ENCODE measurements around the gene SLC43A1.
A peak's percentile ranks its signal among the peaks of the same experiment; 100 is the strongest.
"Not testable (repeated sequence)": the region's sequence is repeated elsewhere in the genome, so short reads cannot be mapped to it uniquely, and the experiment has no call there.

SLC43A1 gene

DNA sequence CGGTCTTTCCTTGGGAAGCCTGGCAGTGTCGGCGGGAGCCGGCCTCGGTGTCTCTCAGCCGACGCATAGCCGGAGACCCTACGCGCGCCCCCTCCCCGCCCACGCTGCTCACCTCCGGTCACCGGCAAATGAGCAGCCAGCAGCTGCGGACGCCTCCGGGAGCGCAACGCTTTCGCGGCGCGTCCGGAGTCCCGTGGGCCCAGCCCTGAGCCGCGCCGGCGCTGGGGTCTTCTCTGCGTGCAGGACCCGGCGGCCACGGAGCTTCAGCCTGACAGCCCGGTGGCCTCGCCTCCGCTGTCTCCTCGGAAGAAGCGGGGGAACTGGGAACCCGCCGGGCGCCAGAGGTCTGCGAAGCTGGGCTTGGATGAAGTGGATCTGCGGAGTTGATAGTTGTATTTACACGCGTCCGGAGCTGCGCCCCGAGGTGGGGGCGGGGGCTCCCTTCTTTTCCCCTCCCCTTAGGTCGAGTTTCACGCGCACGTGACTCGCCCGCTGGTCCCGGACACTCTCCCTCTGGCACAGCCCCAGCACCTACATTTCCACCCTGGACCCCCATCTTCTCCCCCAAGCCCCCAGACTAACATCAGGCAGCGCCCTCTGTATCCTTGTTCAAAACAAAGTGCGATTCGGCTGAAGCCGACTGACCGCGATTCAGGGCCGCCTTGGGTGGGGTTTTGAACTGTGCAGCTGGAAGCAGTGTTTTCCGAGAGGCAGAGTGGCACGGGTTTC lies at the start of gene SLC43A1:
TSS of gene SLC43A1 (minus strand) at position 371 of the 729 bp plus-strand sequence. CDS start 1,591 bp downstream, outside the sequence.
- no peak for DNase-seq

- DNase-seq = no peak
Observed at GRCh38 chr11:57562596-57562995, 47.1 kb upstream of the SLC43A1 start.

GRCh38 chr11:57560146-57560545 lies 44.6 kb upstream of the SLC43A1 start:
- DNase-seq = no peak

- no peak for DNase-seq
Observed at GRCh38 chr11:57556041-57556440, 40.5 kb upstream of the SLC43A1 start.

DNA sequence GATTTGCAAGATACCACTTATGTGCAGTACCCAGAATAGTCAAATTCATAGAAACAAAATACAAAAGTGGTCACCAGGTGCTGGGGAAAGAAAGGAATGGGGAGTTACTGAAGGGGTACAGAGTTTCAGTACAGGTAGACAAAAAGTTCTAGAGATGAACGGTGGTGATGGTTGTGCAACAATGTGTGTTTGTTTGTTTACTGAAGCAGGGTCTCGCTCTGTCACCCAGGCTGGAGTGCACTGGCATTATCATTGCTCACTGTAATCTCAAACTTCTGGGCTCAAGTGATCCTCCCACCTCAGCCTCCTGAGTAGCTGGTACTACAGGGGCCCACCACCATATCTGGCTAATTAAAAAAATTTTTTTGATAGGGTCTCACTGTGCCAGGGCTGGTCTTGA lies 39.9 kb upstream of the SLC43A1 start:
- DNase-seq = no peak

- no peak for DNase-seq
Observed at GRCh38 chr11:57552479-57552878, 37.0 kb upstream of the SLC43A1 start.

- DNase-seq = no peak
Observed at GRCh38 chr11:57551941-57552340, 36.4 kb upstream of the SLC43A1 start.

- DNase-seq = no peak
Observed at GRCh38 chr11:57549983-57550382, 34.5 kb upstream of the SLC43A1 start.

GRCh38 chr11:57547854-57548377 lies 32.4 kb upstream of the SLC43A1 start:
- no peak for DNase-seq

- DNase-seq = no peak
Observed at GRCh38 chr11:57546869-57547475, 31.5 kb upstream of the SLC43A1 start.

GRCh38 chr11:57546451-57546850 lies 30.9 kb upstream of the SLC43A1 start:
- DNase-seq = no peak

GRCh38 chr11:57545883-57546282 lies 30.4 kb upstream of the SLC43A1 start:
- no peak for DNase-seq

DNA sequence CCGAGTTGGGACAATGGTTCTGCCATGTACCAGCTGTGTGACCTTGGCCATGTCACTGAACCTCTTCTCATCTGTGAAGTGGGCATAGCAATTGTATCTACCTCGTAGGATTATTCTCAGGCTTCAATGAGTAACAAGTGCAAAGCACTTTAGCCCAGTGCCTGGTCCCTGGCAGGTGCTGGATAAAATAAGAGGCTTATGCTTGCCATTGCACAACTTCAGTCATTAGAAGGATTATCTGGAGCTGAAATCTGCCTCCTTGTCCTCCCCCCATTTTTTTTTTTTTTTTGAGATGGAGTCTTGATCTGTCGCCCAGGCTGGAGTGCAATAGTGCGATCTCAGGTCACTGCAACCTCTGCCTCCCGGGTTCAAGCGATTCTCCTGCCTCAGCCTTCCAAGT lies 29.1 kb upstream of the SLC43A1 start:
- no peak for DNase-seq

GRCh38 chr11:57543593-57543992 lies 28.1 kb upstream of the SLC43A1 start:
- DNase-seq = no peak

DNA sequence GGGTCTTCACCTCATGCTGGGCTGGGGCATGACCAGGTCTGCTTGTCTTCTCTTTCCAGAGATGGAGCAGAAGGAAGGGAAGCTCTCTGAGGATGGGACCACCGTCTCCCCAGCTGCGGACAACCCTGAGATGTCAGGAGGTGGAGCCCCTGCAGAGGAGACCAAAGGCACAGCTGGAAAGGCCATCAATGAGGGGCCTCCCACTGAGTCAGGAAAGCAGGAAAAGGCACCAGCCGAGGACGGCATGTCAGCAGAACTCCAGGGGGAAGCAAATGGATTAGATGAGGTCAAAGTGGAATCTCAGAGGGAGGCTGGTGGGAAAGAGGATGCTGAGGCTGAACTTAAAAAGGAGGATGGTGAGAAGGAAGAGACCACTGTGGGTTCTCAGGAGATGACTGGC lies 27.1 kb upstream of the SLC43A1 start:
- DNase-seq = no peak

GRCh38 chr11:57541169-57541568 lies 25.7 kb upstream of the SLC43A1 start:
- DNase-seq = no peak

- DNase-seq = no peak
Observed at GRCh38 chr11:57539342-57539741, 23.8 kb upstream of the SLC43A1 start.

DNA sequence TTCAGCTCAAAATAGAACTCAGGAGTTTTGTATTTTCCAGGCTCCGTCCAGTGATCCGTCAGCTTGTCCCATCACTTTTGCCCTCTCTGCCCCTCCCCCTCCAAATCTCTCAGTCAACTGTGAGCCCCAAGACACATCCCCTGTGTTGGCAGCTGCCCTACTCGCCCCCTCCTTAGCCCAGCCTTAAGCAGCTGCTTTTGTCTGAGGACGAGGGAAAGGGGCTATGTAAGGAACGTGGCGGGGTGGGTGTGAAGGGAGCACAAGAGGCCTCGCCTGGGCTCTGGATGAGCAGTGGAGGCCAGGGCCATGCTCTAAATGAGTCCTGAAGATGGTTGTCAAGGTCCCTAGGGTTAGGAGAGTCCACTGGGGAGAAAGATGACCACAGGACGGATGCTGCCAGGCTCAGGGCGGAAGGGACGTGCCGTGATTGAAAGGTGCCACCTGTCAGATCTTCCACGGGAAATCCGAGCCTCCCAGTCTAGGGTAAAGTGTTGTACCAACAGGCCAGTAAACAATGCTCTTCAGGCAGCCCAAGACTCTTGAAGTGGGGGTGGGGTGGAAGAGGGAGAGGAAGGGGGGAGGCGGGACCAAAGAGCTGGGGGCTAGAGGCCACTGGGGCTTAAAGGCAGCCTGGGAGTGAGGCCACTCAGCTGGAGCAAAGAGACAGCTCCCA lies 21.6 kb upstream of the SLC43A1 start, which contains the start of gene SMTNL1:
TSS of gene SMTNL1 (plus strand) at position 649 of the 673 bp plus-strand sequence. CDS start 5,048 bp downstream, outside the sequence.
- DNase-seq = no peak

- DNase-seq = not testable (repeated sequence)
Observed at GRCh38 chr11:57534449-57534848, 18.9 kb upstream of the SLC43A1 start.

DNA sequence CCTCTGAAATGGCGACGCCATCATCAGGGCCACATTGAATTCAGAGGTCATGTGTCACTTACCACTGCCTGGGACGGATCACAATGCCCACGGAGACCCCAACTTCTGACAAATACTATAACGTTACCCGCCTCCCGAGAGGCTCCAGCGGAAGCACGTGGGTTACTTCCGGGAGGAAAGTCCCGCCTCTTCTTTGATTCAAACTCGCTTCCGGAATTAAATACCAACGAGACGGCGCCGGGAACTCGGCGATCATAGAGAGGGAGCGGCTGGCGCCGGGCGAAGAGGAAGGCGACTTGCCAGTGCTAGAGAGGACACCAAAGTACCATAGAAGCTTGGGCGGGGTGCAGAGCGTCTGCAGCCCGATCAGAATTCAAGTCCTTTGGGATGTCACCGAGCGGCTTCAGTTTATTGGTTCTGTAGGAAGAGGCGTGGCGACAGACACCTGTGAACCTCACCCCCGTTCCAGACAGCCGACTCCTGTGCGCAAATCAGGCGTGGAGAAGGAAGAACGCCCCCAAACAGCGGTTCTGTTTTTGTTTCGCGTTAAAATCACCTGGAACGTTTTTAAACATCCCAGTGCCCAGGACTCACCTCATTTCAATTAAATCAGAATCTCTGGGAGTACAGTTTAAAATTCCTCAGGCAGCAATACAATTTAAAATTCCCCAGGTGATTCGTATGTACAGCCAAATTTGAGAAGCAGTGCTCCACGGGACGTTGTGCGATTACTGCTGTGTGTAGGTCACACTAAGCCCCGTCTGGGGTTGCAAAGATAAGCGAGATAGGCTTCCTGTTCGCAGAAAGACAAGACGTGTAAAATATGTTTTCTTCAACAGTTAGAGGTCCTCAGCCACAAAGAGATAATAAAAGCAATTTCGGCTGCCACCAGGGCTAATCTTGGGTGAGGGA lies 15.3 kb upstream of the SLC43A1 start, which contains the start of gene TIMM10:
TSS of gene TIMM10 (minus strand) at position 159 of the 912 bp plus-strand sequence. CDS start 565 bp downstream, outside the sequence.
- DNase-seq = peak; percentile 95

GRCh38 chr11:57530215-57530595 lies 14.7 kb upstream of the SLC43A1 start:
- DNase-seq = no peak

DNA sequence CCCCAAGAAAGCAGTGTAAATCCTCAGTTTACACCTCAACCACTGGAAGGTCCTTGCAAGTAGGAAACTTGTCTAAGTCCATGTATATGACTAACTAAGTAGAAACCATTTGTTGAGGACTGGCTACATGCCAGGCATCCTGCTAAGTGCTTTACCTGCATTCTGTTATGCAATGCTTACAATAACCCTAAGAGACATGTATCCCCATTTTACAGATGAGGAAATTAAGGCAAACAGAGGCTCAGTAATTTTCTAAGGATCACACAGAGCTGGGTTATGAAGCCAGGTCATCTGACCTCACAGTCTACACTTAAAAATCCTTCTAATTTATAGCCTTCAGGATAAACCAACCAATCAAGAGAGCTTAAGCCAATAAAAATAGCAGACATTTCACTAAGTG lies 13.5 kb upstream of the SLC43A1 start:
- DNase-seq = no peak
